Testis (tissue), 3 donors: ENCODE data around the gene COX6B1. TPM values are rescaled to one million over a fixed set of nuclear protein-coding genes. Genes with fewer than 3 reads are reported as not detected.
A peak's percentile ranks its signal among the peaks of the same experiment; 100 is the strongest.
"Not testable (repeated sequence)": the region's sequence is repeated elsewhere in the genome, so short reads cannot be mapped to it uniquely, and the experiment has no call there.

ENCODE experiments used
- DNase-seq: peaks from one replicate; pipeline ENCODE4 v3.0.0-alpha.2; 2019
- H3K27ac ChIP-seq, 2 donors: fragments of 200-600 bp; sonication (generic); one replicate each; pipeline ENCODE4 v1.5.1; 2019
- H3K27me3 ChIP-seq: fragments of 200-600 bp; sonication (generic); one replicate; pipeline ENCODE4 v1.5.1; 2019
- H3K36me3 ChIP-seq: fragments of 200-600 bp; sonication (generic); one replicate; pipeline ENCODE4 v1.5.1; 2017; ENCODE audit warnings: low read depth; ENCODE audit errors: missing control alignments
- H3K4me1 ChIP-seq: fragments of 200-600 bp; sonication (generic); one replicate; pipeline ENCODE4 v1.5.1; 2019
- H3K4me3 ChIP-seq, 2 donors: fragments of 200-600 bp; sonication (generic); one replicate each; pipeline ENCODE4 v1.5.1; 2017 to 2019
- H3K9me3 ChIP-seq: fragments of 200-600 bp; sonication (generic); one replicate; pipeline ENCODE4 v1.5.1; 2017
- CTCF ChIP-seq, 3 experiments: fragments of 450-650 bp in 2 of 3; fragments of 200-600 bp in 1 of 3; sonication (generic) in 1 of 3; IDR thresholded peaks; one replicate each; pipeline ENCODE4 v1.5.1; 2016 to 2019; ENCODE audit warnings: antibody characterized with exemption in 3 of 3, mild to moderate bottlenecking in 2 of 3, moderate library complexity in 1 of 3
- POLR2A ChIP-seq: fragments of 450-650 bp; IDR thresholded peaks from one replicate; pipeline ENCODE4 v1.6.1; 2017; ENCODE audit warnings: antibody characterized with exemption, mild to moderate bottlenecking, moderate library complexity
- WGBS, 2 donors: methylation state at CpG; one replicate each; pipeline ENCODE4 v1.1.5; 2018; 5-methylcytosine and 5-hydroxymethylcytosine counted together
- intact Hi-C: fragments of 100-400 bp; cut with DNase I; formaldehyde crosslinking; loops from one replicate; pipeline ENCODE4 v1.15.1; 2023; ENCODE audit warnings: low total_unique reads
- polyA plus RNA-seq: library from polyadenylated mRNA; stranded (reverse); fragments of 350-450 nt; fragmentation: Illumina TruSeq; extraction: RNeasy Lipid Tissue Mini Kit (QIAGEN cat#74804); gene quantifications from one replicate; pipeline ENCODE4 v1.2.3, GENCODE V29; 2014; ENCODE audit warnings: low read depth, low replicate concordance; ENCODE audit not compliant: insufficient read depth
- total RNA-seq, 2 donors: library from RNA; depleted of rRNA; stranded (reverse); fragments of >200 nt; gene quantifications; one replicate each; pipeline ENCODE4 v1.2.3, GENCODE V29; 2016

COX6B1 gene
- total and polyA plus RNA-seq, 3 donors from 2014 or later, result 198 to 322 (median 262) TPM

GRCh38 chr19:35675589-35676140, 27.5 kb downstream of the COX6B1 start:
- no peaks in the 10 kb centered on the region for H3K9me3 ChIP-seq
- H3K27ac ChIP-seq, result no peak overlapping the region
- H3K4me3 ChIP-seq, result no peak overlapping the region
- H3K27me3 ChIP-seq, result no peaks in the 10 kb centered on the region
- H3K4me1 ChIP-seq, result peaks cover 4% of the 10 kb centered on the region
- no peak for TF ChIP-seq POLR2A
- no peak for TF ChIP-seq CTCF (IDR thresholded peaks at IDR 0.05)
- intact Hi-C loops, result no loop called here
- H3K36me3 ChIP-seq, result no peaks in the 10 kb centered on the region
- DNase-seq, result no peak
- WGBS, 2 donors, result 85% methylated on average over 13 to 15 of the region's 15 CpGs

- intact Hi-C loops, result no loop called here
- 45 to 49% methylated on average over 4 of the region's 4 CpGs for WGBS, 2 donors
Observed at GRCh38 chr19:35689836-35690235, 41.7 kb downstream of the COX6B1 start.

GRCh38 chr19:35691106-35691505, 43.0 kb downstream of the COX6B1 start:
- DNase-seq, H3K27me3 ChIP-seq, H3K36me3 ChIP-seq, H3K27ac ChIP-seq, H3K4me1 ChIP-seq, intact Hi-C loops, H3K9me3 ChIP-seq: not testable (repeated sequence)
- peak overlapping the region; percentile 26 to 29 for H3K4me3 ChIP-seq
- 89% methylated on average over 22 of the region's 37 CpGs; no CpG with 5 or more reads in 1 of the 2 donors for WGBS, 2 donors

More at GRCh38 chr19:35689836-35690235, 41.7 kb downstream of the COX6B1 start:
- H3K27ac ChIP-seq, result no peak overlapping the region
- no peaks in the 10 kb centered on the region for H3K4me1 ChIP-seq
- TF ChIP-seq CTCF (IDR thresholded peaks at IDR 0.05), result no peak
- no peak for TF ChIP-seq POLR2A
- no peaks in the 10 kb centered on the region for H3K27me3 ChIP-seq
- H3K36me3 ChIP-seq, result no peaks in the 10 kb centered on the region
- H3K4me3 ChIP-seq, result no peak overlapping the region
- H3K9me3 ChIP-seq, result no peaks in the 10 kb centered on the region
- DNase-seq, result no peak

- no peaks in the 10 kb centered on the region for H3K36me3 ChIP-seq
- H3K9me3 ChIP-seq, result no peaks in the 10 kb centered on the region
- H3K4me3 ChIP-seq, result no peak overlapping the region
- H3K4me1 ChIP-seq, result no peaks in the 10 kb centered on the region
- H3K27me3 ChIP-seq, result no peaks in the 10 kb centered on the region
- intact Hi-C loops, result no loop called here
- WGBS, 2 donors, result 57 to 70% methylated on average over 5 to 11 of the region's 11 CpGs
- no peak for DNase-seq
- H3K27ac ChIP-seq, result no peak overlapping the region
- TF ChIP-seq CTCF (IDR thresholded peaks at IDR 0.05) (no peak), POLR2A (no peak)
Observed at GRCh38 chr19:35692010-35692409, 43.9 kb downstream of the COX6B1 start.

- no peak for TF ChIP-seq POLR2A
- TF ChIP-seq CTCF (IDR thresholded peaks at IDR 0.05), result no peak
- H3K4me1 ChIP-seq, result no peaks in the 10 kb centered on the region
- H3K27me3 ChIP-seq, result no peaks in the 10 kb centered on the region
- H3K4me3 ChIP-seq, result no peak overlapping the region
- no peak overlapping the region for H3K27ac ChIP-seq
- 27 to 37% methylated on average over 8 of the region's 8 CpGs for WGBS, 2 donors
- H3K9me3 ChIP-seq, result no peaks in the 10 kb centered on the region
- H3K36me3 ChIP-seq, result no peaks in the 10 kb centered on the region
- DNase-seq, result no peak
- intact Hi-C loops, result no loop called here
Observed at GRCh38 chr19:35693422-35693821, 45.3 kb downstream of the COX6B1 start.
